ENCODE data around the gene MYL7. TPM values are rescaled to one million over a fixed set of nuclear protein-coding genes. Genes with fewer than 3 reads are reported as not detected.
A peak's percentile ranks its signal among the peaks of the same experiment; 100 is the strongest.

Gene MYL7
- polyA plus RNA-seq, 2 of the 4 experiments (the other 2 are of a cell fraction): not detected

- CTCF ChIA-PET: interaction anchor here (0.7 to 3.7 kb wide), 9 partner anchors 10 to 128 kb away, joined by 3 to 14 read pairs (median 3); no protein-coding TSS in a partner anchor
- DNase-seq (ENCODE audit: low read depth in 1 of 2, low spot score in 1 of 2) (no peak), FAIRE-seq (no peak), ATAC-seq (no peak)
- TF ChIP-seq TFCP2L1 (CRISPR knock-in tag; IDR thresholded peaks at IDR 0.05) (no peak), CBX8 (IDR thresholded peaks at IDR 0.05) (no peak), SMC3 (IDR thresholded peaks at IDR 0.05) (no peak)
- POLR2A ChIA-PET: no interaction called here
- WGBS (ENCODE audit: missing lambda C conversion rate): 85% methylated on average over 31 of the region's 33 CpGs
- Histone ChIP-seq H3K27ac (no peak overlapping the region), H3K4me3 (no peak overlapping the region), H3K4me2 (no peak overlapping the region), H3K4me1 (no peaks in the 10 kb centered on the region), H3K9me3 (no peaks in the 10 kb centered on the region)
These were observed 6.2 kb upstream of the MYL7 start for GRCh38 chr7:44147026-44147991.

GRCh38 chr7:44145969-44146911 lies 5.1 kb upstream of the MYL7 start:
- Histone ChIP-seq H3K4me1 (no peaks in the 10 kb centered on the region), H3K9me3 (no peaks in the 10 kb centered on the region), H3K4me3 (no peak overlapping the region), H3K27ac (no peak overlapping the region), H3K4me2 (peak overlapping the region; percentile 58)
- DNase-seq (ENCODE audit: low read depth in 1 of 2, low spot score in 1 of 2) (peak; percentile 46 to 65), FAIRE-seq (no peak), ATAC-seq (peak in 1 of 2 experiments; percentile 82; a peak in 3 of 6 replicates)
- TF ChIP-seq EP300 (IDR thresholded peaks at IDR 0.05): no peak
- POLR2A ChIA-PET: no interaction called here
- CTCF ChIA-PET: interaction anchor here (1.0 to 2.0 kb wide), 2 partner anchors 51 to 127 kb away, joined by 3 to 5 read pairs; no protein-coding TSS in a partner anchor
- WGBS (ENCODE audit: missing lambda C conversion rate): 89% methylated on average over 40 of the region's 65 CpGs

GRCh38 chr7:44145479-44145968 lies 4.4 kb upstream of the MYL7 start:
- no peak overlapping the region for H3K27ac ChIP-seq
- TF ChIP-seq MYC (IDR thresholded peaks at IDR 0.05; ENCODE audit: borderline replicate concordance, low read length) (no peak), RFX5 (IDR thresholded peaks at IDR 0.05) (no peak), SMC3 (IDR thresholded peaks at IDR 0.05) (no peak), EHF (CRISPR knock-in tag; IDR thresholded peaks at IDR 0.05) (no peak), KDM1A (IDR thresholded peaks at IDR 0.05; ENCODE audit: low read depth) (no peak), CBX8 (IDR thresholded peaks at IDR 0.05) (no peak), ESRRA (IDR thresholded peaks at IDR 0.05; ENCODE audit: borderline replicate concordance, low read length) (no peak), BCL3 (IDR thresholded peaks at IDR 0.05) (no peak), USF2 (IDR thresholded peaks at IDR 0.05) (no peak), KDM5A (IDR thresholded peaks at IDR 0.05) (no peak), RAD21 (conservative IDR thresholded peaks at IDR 0.05 in 1 of 2, IDR thresholded peaks at IDR 0.05 in 1 of 2) (no peak), EP300 (IDR thresholded peaks at IDR 0.05) (no peak)
- no peak overlapping the region for H3K4me3 ChIP-seq
- H3K4me1 ChIP-seq: no peaks in the 10 kb centered on the region
- no peak for DNase-seq (ENCODE audit: low read depth in 1 of 2, low spot score in 1 of 2)
- POLR2A ChIA-PET: no interaction called here
- H3K4me2 ChIP-seq: peak overlapping the region; percentile 58
- no peak for FAIRE-seq
- no peak for ATAC-seq
- WGBS (ENCODE audit: missing lambda C conversion rate): 89% methylated on average over 49 of the region's 53 CpGs
- CTCF ChIA-PET: interaction anchor here (0.6 kb wide), 1 partner anchor 68 kb away, joined by 3 read pairs; no protein-coding TSS in a partner anchor
- no peaks in the 10 kb centered on the region for H3K9me3 ChIP-seq
